NT2/D1 (cell line): ENCODE results near the gene TRIM32.
A peak's percentile ranks its signal among the peaks of the same experiment; 100 is the strongest.

Experiments
- DNase-seq: peaks from one replicate; pipeline ENCODE4 v3.0.0-alpha.2; 2011; ENCODE audit warnings: low read depth, low spot score
- H3K27me3 ChIP-seq: 2 replicates; pipeline ENCODE4 v1.6.0; 2011; ENCODE audit warnings: mild to moderate bottlenecking; ENCODE audit not compliant: insufficient read length, insufficient read depth
- H3K36me3 ChIP-seq: 2 replicates; pipeline ENCODE4 v1.6.1; 2011; ENCODE audit warnings: mild to moderate bottlenecking, low read length, mixed read lengths; ENCODE audit not compliant: insufficient read depth, insufficient read length
- H3K4me1 ChIP-seq: 2 replicates; pipeline ENCODE4 v1.5.1; 2011; ENCODE audit not compliant: insufficient read depth, insufficient read length
- H3K4me3 ChIP-seq: 2 replicates; pipeline ENCODE4 v1.5.1; 2011; ENCODE audit warnings: low read depth; ENCODE audit not compliant: insufficient read length
- H3K9ac ChIP-seq: 2 replicates; pipeline ENCODE4 v1.6.0; 2011; ENCODE audit warnings: low read depth; ENCODE audit not compliant: insufficient read length
- H3K9me3 ChIP-seq: 2 replicates; pipeline ENCODE4 v1.5.1; 2011; ENCODE audit warnings: mild to moderate bottlenecking, low read length; ENCODE audit not compliant: insufficient read depth
- SUZ12 ChIP-seq: IDR thresholded peaks from 2 replicates; pipeline ENCODE4 v1.6.1; 2011; ENCODE audit not compliant: insufficient read length, insufficient read depth; ENCODE audit errors: extremely low read depth
- YY1 ChIP-seq: IDR thresholded peaks from 2 replicates; pipeline ENCODE4 v1.6.1; 2011; ENCODE audit not compliant: insufficient read length, insufficient read depth
- ZNF274 ChIP-seq: IDR thresholded peaks from 2 replicates; pipeline ENCODE4 v1.6.1; 2011; ENCODE audit warnings: mild to moderate bottlenecking, low read depth, low read length

The TRIM32 gene

GRCh38 chr9:116741086-116741740 lies 54.1 kb downstream of the TRIM32 start:
- H3K9ac ChIP-seq: no peak overlapping the region
- peak; percentile 40 for DNase-seq
- no peaks in the 10 kb centered on the region for H3K4me1 ChIP-seq
- TF ChIP-seq SUZ12 (no peak), YY1 (no peak), ZNF274 (no peak)
- H3K9me3 ChIP-seq: no peaks in the 10 kb centered on the region
- H3K36me3 ChIP-seq: no peaks in the 10 kb centered on the region
- H3K4me3 ChIP-seq: no peak overlapping the region
- H3K27me3 ChIP-seq: peaks cover 8% of the 10 kb centered on the region

DNA sequence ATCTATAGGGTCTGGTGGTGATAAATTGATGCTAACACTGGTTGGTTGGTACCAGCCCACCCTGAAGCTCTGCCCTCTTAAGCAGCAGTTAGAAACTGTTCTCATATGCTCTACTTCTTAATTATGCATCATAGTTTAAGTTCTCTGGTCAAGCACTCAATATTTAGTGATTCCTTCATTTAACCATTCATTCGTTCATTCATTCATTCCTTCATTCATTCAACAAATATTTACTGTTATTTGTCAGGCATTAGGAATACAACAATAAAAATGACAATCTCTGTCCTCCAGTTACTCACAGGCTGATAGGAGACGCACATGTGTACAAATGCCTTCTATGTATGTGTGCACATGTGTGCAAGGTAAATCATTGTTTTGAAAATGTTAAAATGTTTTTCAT lies 54.6 kb downstream of the TRIM32 start:
- DNase-seq: no peak
- H3K9ac ChIP-seq: no peak overlapping the region
- H3K9me3 ChIP-seq: no peaks in the 10 kb centered on the region
- no peaks in the 10 kb centered on the region for H3K4me1 ChIP-seq
- TF ChIP-seq SUZ12: no peak
- TF ChIP-seq YY1: no peak
- no peak for TF ChIP-seq ZNF274
- H3K27me3 ChIP-seq: peaks cover 2% of the 10 kb centered on the region
- H3K4me3 ChIP-seq: no peak overlapping the region
- H3K36me3 ChIP-seq: no peaks in the 10 kb centered on the region

- H3K9me3 ChIP-seq: no peaks in the 10 kb centered on the region
- no peaks in the 10 kb centered on the region for H3K27me3 ChIP-seq
- no peak for TF ChIP-seq ZNF274
- no peak for TF ChIP-seq YY1
- no peak for TF ChIP-seq SUZ12
- H3K4me1 ChIP-seq: no peaks in the 10 kb centered on the region
- H3K36me3 ChIP-seq: no peaks in the 10 kb centered on the region
- H3K4me3 ChIP-seq: no peak overlapping the region
- no peak overlapping the region for H3K9ac ChIP-seq
- no peak for DNase-seq
Measured at GRCh38 chr9:116749176-116749575, 62.1 kb downstream of the TRIM32 start.

- Histone ChIP-seq H3K27me3 (no peaks in the 10 kb centered on the region), H3K9ac (no peak overlapping the region), H3K4me3 (no peak overlapping the region), H3K9me3 (no peaks in the 10 kb centered on the region), H3K4me1 (no peaks in the 10 kb centered on the region), H3K36me3 (no peaks in the 10 kb centered on the region)
- TF ChIP-seq SUZ12 (no peak), ZNF274 (no peak), YY1 (no peak)
- no peak for DNase-seq
Measured at GRCh38 chr9:116749772-116750171, 62.7 kb downstream of the TRIM32 start.

DNA sequence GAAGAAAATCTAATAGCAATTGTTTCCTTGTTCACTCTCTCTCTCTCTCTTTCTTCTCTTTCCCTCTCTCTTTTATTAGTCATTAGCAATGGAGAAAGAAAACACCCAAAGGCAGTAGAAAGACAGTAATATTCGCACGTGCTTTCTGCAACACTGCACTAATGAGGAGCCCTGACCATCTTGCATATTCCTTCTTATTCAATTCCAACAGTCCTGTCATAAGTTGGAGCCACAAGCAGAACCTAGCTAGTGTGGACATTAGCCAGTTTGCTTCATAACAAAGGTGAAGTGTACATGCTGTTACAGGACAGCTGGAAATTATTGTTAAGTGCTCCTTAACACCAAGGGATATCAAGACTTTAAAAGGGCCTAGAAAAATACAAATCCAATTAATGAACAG lies 63.4 kb downstream of the TRIM32 start:
- H3K4me1 ChIP-seq: no peaks in the 10 kb centered on the region
- TF ChIP-seq YY1: no peak
- no peak for TF ChIP-seq ZNF274
- no peak for TF ChIP-seq SUZ12
- H3K9me3 ChIP-seq: peaks cover 3% of the 10 kb centered on the region; the same call in 1 of the 2 replicates
- no peak overlapping the region for H3K4me3 ChIP-seq
- no peak overlapping the region for H3K9ac ChIP-seq
- H3K36me3 ChIP-seq: no peaks in the 10 kb centered on the region
- no peaks in the 10 kb centered on the region for H3K27me3 ChIP-seq
- no peak for DNase-seq
